OCI-LY1 (cell line): Measurements from ENCODE around the gene MEGF6.

ENCODE experiments used
- EZH2 ChIP-seq: fragments of 200-600 bp; sonication (generic), shearing (Covaris generic); IDR thresholded peaks from 2 replicates; pipeline ENCODE4 v1.8.0; 2017; ENCODE audit warnings: borderline replicate concordance, mixed run types, mild to moderate bottlenecking, antibody characterized with exemption, low read length, moderate library complexity, mixed read lengths
- TF ChIP-seq, protein P1 (sequence below): fragments of 200-600 bp; sonication (generic), shearing (Covaris generic); IDR thresholded peaks from 2 replicates; pipeline ENCODE4 v1.5.1; 2017; ENCODE audit warnings: mild to moderate bottlenecking, antibody characterized with exemption, low read length, moderate library complexity, mixed read lengths

DNA sequence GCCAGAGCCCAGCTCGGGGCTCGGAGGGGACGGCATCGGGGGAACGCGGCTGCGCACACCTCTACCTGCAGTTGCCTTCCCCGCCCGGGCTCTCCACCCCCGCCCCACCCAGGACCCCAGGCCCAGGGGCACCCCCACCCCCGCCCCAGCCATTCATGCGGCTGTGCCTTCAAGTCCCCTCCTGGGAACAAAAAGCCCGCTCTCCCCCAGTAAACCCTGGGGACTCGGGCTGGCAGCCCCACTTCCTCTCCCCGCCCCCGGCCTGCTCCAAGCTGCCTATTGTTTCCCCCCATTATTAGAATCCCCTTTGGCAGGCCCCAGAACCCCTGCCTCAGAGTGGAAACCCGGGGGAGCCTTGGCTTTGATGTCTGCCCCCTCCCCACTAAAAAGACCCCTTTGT, 18.0 kb downstream of the MEGF6 start:
- TF ChIP-seq, protein P1, sequence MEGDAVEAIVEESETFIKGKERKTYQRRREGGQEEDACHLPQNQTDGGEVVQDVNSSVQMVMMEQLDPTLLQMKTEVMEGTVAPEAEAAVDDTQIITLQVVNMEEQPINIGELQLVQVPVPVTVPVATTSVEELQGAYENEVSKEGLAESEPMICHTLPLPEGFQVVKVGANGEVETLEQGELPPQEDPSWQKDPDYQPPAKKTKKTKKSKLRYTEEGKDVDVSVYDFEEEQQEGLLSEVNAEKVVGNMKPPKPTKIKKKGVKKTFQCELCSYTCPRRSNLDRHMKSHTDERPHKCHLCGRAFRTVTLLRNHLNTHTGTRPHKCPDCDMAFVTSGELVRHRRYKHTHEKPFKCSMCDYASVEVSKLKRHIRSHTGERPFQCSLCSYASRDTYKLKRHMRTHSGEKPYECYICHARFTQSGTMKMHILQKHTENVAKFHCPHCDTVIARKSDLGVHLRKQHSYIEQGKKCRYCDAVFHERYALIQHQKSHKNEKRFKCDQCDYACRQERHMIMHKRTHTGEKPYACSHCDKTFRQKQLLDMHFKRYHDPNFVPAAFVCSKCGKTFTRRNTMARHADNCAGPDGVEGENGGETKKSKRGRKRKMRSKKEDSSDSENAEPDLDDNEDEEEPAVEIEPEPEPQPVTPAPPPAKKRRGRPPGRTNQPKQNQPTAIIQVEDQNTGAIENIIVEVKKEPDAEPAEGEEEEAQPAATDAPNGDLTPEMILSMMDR, result no peak
- no peak for TF ChIP-seq EZH2
